Suprapubic skin (tissue), 4 donors: ENCODE measurements around the gene PLXNA2. TPM values are rescaled to one million over a fixed set of nuclear protein-coding genes. Genes with fewer than 3 reads are reported as not detected.

Experiments
- DNase-seq, 2 donors: peaks; one replicate each; pipeline ENCODE4 v3.0.0-alpha.2; 2019; ENCODE audit warnings: low spot score in 2 of 2
- H3K27ac ChIP-seq: fragments of 200-600 bp; sonication (generic); one replicate; pipeline ENCODE4 v1.5.1; 2019
- H3K27me3 ChIP-seq: fragments of 200-600 bp; sonication (generic); one replicate; pipeline ENCODE4 v1.5.1; 2019
- H3K36me3 ChIP-seq: fragments of 200-600 bp; sonication (generic); one replicate; pipeline ENCODE4 v1.5.1; 2019
- H3K4me1 ChIP-seq: fragments of 200-600 bp; sonication (generic); one replicate; pipeline ENCODE4 v1.5.1; 2019
- H3K4me3 ChIP-seq: fragments of 200-600 bp; sonication (generic); one replicate; pipeline ENCODE4 v1.5.1; 2019; ENCODE audit warnings: mild to moderate bottlenecking
- H3K9me3 ChIP-seq: fragments of 200-600 bp; sonication (generic); one replicate; pipeline ENCODE4 v1.5.1; 2019
- CTCF ChIP-seq, 2 donors: fragments of 200-600 bp in 1 of 2; fragments of 450-650 bp in 1 of 2; sonication (generic) in 1 of 2; IDR thresholded peaks; one replicate each; pipeline ENCODE4 v1.5.1; 2016 to 2019; ENCODE audit warnings: antibody characterized with exemption in 2 of 2, mild to moderate bottlenecking in 1 of 2, moderate library complexity in 1 of 2
- EP300 ChIP-seq: sonication (generic); formaldehyde crosslinking; IDR thresholded peaks from one replicate; pipeline ENCODE4 v1.6.1; 2017; ENCODE audit warnings: antibody characterized with exemption
- POLR2A ChIP-seq, 2 donors: fragments of 450-650 bp; IDR thresholded peaks; one replicate each; pipeline ENCODE4 v1.6.1; 2017; ENCODE audit warnings: antibody characterized with exemption in 2 of 2, mild to moderate bottlenecking in 2 of 2, moderate library complexity in 2 of 2
- POLR2AphosphoS5 ChIP-seq, 3 donors: sonication (generic); formaldehyde crosslinking; IDR thresholded peaks; one replicate each; pipeline ENCODE4 v1.6.1; 2017; ENCODE audit warnings: antibody characterized with exemption in 3 of 3
- WGBS: methylation state at CpG from one replicate; pipeline ENCODE4 v1.1.5; 2018; 5-methylcytosine and 5-hydroxymethylcytosine counted together
- total RNA-seq, 4 donors: library from RNA; depleted of rRNA; stranded (reverse); fragments of >200 nt; gene quantifications; one replicate each; pipeline ENCODE4 v1.1.0, GENCODE V29; 2016

PLXNA2 gene
- total RNA-seq, 4 donors from 2014 or later = 35.3 to 53.9 (median 45.7) TPM

GRCh38 chr1:208069908-208070307 lies 174.3 kb downstream of the PLXNA2 start:
- TF ChIP-seq CTCF (IDR thresholded peaks at IDR 0.05) = no peak
- TF ChIP-seq POLR2AphosphoS5 (IDR thresholded peaks at IDR 0.05) = no peak
- no peak for TF ChIP-seq EP300
- TF ChIP-seq POLR2A (IDR thresholded peaks at IDR 0.05) = no peak
- 79% methylated on average over 4 of the region's 4 CpGs for WGBS
- DNase-seq = no peak
- Histone ChIP-seq H3K27me3 (no peaks in the 10 kb centered on the region), H3K36me3 (no peaks in the 10 kb centered on the region), H3K4me3 (no peak overlapping the region), H3K27ac (no peak overlapping the region), H3K4me1 (peaks cover 11% of the 10 kb centered on the region), H3K9me3 (no peaks in the 10 kb centered on the region)

GRCh38 chr1:208069317-208069716 lies 174.9 kb downstream of the PLXNA2 start:
- DNase-seq = no peak
- Histone ChIP-seq H3K4me3 (no peak overlapping the region), H3K27ac (no peak overlapping the region), H3K27me3 (no peaks in the 10 kb centered on the region), H3K36me3 (no peaks in the 10 kb centered on the region), H3K9me3 (no peaks in the 10 kb centered on the region), H3K4me1 (peaks cover 11% of the 10 kb centered on the region)
- 52% methylated on average over 4 of the region's 8 CpGs for whole genome bisulfite sequencing
- no peak for TF ChIP-seq EP300
- TF ChIP-seq POLR2A (IDR thresholded peaks at IDR 0.05) = no peak
- TF ChIP-seq CTCF (IDR thresholded peaks at IDR 0.05) = no peak
- no peak for TF ChIP-seq POLR2AphosphoS5 (IDR thresholded peaks at IDR 0.05)

- H3K9me3 ChIP-seq = no peaks in the 10 kb centered on the region
- no peak for DNase-seq
- no peak overlapping the region for H3K4me3 ChIP-seq
- H3K27me3 ChIP-seq = no peaks in the 10 kb centered on the region
- WGBS = 85% methylated on average over 3 of the region's 3 CpGs
- no peaks in the 10 kb centered on the region for H3K36me3 ChIP-seq
- TF ChIP-seq POLR2AphosphoS5 (IDR thresholded peaks at IDR 0.05) (no peak), CTCF (IDR thresholded peaks at IDR 0.05) (no peak), POLR2A (IDR thresholded peaks at IDR 0.05) (no peak)
- H3K27ac ChIP-seq = no peak overlapping the region
- H3K4me1 ChIP-seq = peaks cover 11% of the 10 kb centered on the region
These were observed 175.3 kb downstream of the PLXNA2 start for GRCh38 chr1:208068908-208069307.

- WGBS = 94% methylated on average over 7 of the region's 7 CpGs
- Histone ChIP-seq H3K36me3 (no peaks in the 10 kb centered on the region), H3K4me3 (no peak overlapping the region), H3K27me3 (no peaks in the 10 kb centered on the region), H3K27ac (no peak overlapping the region), H3K4me1 (peaks cover 11% of the 10 kb centered on the region), H3K9me3 (no peaks in the 10 kb centered on the region)
- no peak for DNase-seq
- no peak for TF ChIP-seq CTCF (IDR thresholded peaks at IDR 0.05)
- no peak for TF ChIP-seq EP300
- TF ChIP-seq POLR2AphosphoS5 (IDR thresholded peaks at IDR 0.05) = no peak
These were observed 175.8 kb downstream of the PLXNA2 start for GRCh38 chr1:208068407-208068806.

- Histone ChIP-seq H3K27ac (no peak overlapping the region), H3K27me3 (no peaks in the 10 kb centered on the region), H3K9me3 (no peaks in the 10 kb centered on the region), H3K4me1 (peaks cover 11% of the 10 kb centered on the region), H3K36me3 (no peaks in the 10 kb centered on the region), H3K4me3 (no peak overlapping the region)
- no peak for TF ChIP-seq POLR2AphosphoS5 (IDR thresholded peaks at IDR 0.05)
- TF ChIP-seq CTCF (IDR thresholded peaks at IDR 0.05) = no peak
- TF ChIP-seq POLR2A (IDR thresholded peaks at IDR 0.05) = no peak
- TF ChIP-seq EP300 = no peak
- DNase-seq = no peak
- WGBS = 90% methylated on average over 1 of the region's 1 CpG
These were observed 177.6 kb downstream of the PLXNA2 start for GRCh38 chr1:208066583-208066982.
